Vagina (tissue), 2 donors: Measurements from ENCODE around the gene CTBP2. TPM values are rescaled to one million over a fixed set of nuclear protein-coding genes. Genes with fewer than 3 reads are reported as not detected.
"Not testable (repeated sequence)": the region's sequence is repeated elsewhere in the genome, so short reads cannot be mapped to it uniquely, and the experiment has no call there.

Experiments
- DNase-seq, 2 donors: peaks; one replicate each; pipeline ENCODE4 v3.0.0-alpha.2; 2017; ENCODE audit errors: extremely low spot score in 2 of 2
- H3K27ac ChIP-seq: fragments of 200-600 bp; sonication (generic); one replicate; pipeline ENCODE4 v1.5.1; 2019
- H3K27me3 ChIP-seq: fragments of 200-600 bp; sonication (generic); one replicate; pipeline ENCODE4 v1.5.1; 2019
- H3K36me3 ChIP-seq, 2 donors: fragments of 200-600 bp; sonication (generic); one replicate each; pipeline ENCODE4 v1.5.1; 2017 to 2019
- H3K4me1 ChIP-seq: fragments of 200-600 bp; sonication (generic); one replicate; pipeline ENCODE4 v1.5.1; 2019
- H3K4me3 ChIP-seq, 2 donors: fragments of 200-600 bp; sonication (generic); 1 replicate in 1 of 2; 2 replicates in 1 of 2; pipeline ENCODE4 v1.5.1; 2016 to 2019
- H3K9me3 ChIP-seq: fragments of 200-600 bp; sonication (generic); one replicate; pipeline ENCODE4 v1.5.1; 2019
- CTCF ChIP-seq, 3 experiments: fragments of 450-650 bp in 2 of 3; fragments of 200-600 bp in 1 of 3; sonication (generic) in 1 of 3; IDR thresholded peaks; one replicate each; pipeline ENCODE4 v1.5.1; 2017 to 2019; ENCODE audit warnings: antibody characterized with exemption in 3 of 3, mild to moderate bottlenecking in 2 of 3, moderate library complexity in 2 of 3
- POLR2A ChIP-seq, 2 donors: fragments of 450-650 bp; IDR thresholded peaks; one replicate each; pipeline ENCODE4 v1.6.1; 2017; ENCODE audit warnings: antibody characterized with exemption in 2 of 2, mild to moderate bottlenecking in 2 of 2, moderate library complexity in 2 of 2
- POLR2AphosphoS5 ChIP-seq, 2 donors: sonication (generic); formaldehyde crosslinking; IDR thresholded peaks; one replicate each; pipeline ENCODE4 v1.9.0; 2017; ENCODE audit warnings: antibody characterized with exemption in 2 of 2, mild to moderate bottlenecking in 2 of 2, low read depth in 1 of 2; ENCODE audit not compliant: insufficient read depth in 1 of 2
- intact Hi-C: fragments of 100-400 bp; cut with DNase I; formaldehyde crosslinking; loops from one replicate; pipeline ENCODE4 v1.15.1; 2023
- total RNA-seq: library from RNA; depleted of rRNA; stranded (reverse); fragments of >200 nt; gene quantifications from one replicate; pipeline ENCODE4 v1.2.3, GENCODE V29; 2016

The CTBP2 gene
- total RNA-seq, 1 donor from 2014 or later, result 74.4 TPM

GRCh38 chr10:125152450-125153368, 7.7 kb downstream of the CTBP2 start:
- no peaks in the 10 kb centered on the region for H3K36me3 ChIP-seq
- TF ChIP-seq POLR2A (IDR thresholded peaks at IDR 0.05) (no peak), POLR2AphosphoS5 (IDR thresholded peaks at IDR 0.05; ENCODE audit: insufficient read depth in 1 of 2, low read depth in 1 of 2) (no peak), CTCF (IDR thresholded peaks at IDR 0.05) (no peak)
- peak overlapping the region; percentile 40 to 44 for H3K4me3 ChIP-seq
- no peaks in the 10 kb centered on the region for H3K27me3 ChIP-seq
- intact Hi-C loops, result no loop called here
- peak overlapping the region; percentile 67 for H3K27ac ChIP-seq
- peaks cover 96% of the 10 kb centered on the region for H3K4me1 ChIP-seq
- DNase-seq, result no peak
- no peaks in the 10 kb centered on the region for H3K9me3 ChIP-seq

DNA sequence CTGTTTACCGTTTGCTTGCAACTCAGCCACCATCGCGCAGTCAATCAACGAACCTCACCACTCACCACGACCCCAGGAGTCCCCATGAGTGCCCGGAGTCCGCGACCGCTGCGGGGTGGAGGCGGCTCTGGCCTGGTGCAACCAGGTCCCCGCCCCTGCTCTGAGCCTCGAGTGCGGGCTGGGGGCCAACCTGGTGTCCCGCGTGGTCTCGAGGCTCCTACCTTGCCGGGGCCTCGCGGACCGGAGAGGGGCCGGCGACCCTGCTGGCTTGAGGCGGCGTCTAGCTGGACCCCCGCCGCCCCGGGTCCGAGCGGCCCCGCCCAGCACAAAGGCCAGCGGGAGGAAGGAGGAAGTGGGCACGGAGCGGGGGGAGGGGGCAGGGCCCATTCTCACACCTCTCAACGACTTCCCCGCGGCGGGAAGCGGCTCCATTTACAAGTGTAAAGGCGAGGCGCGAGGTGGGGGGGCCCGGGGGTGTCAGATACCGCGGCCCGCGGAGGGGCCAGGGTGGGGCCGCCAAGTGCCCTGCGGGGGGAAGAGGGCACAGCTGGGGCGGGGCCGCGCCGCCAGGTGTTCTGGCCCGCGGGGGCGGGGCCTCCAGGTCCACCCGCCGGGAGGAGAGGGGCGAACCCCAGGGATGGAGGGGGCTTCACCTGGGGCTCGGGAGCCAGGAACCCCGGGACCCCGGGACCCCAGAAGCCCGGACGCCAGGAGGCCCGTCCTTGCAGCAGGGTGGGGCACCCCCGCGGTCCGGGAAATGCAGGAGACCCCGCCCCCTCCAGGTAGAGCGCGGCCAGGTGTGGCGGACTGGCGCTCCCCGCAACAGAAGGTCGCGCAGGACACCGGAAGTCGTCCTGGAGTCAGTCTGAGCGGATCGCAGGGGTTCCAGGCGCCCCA, 8.6 kb downstream of the CTBP2 start:
- intact Hi-C loops, result no loop called here

GRCh38 chr10:125151170-125151552, 9.2 kb downstream of the CTBP2 start:
- intact Hi-C loops, result no loop called here
- no peak for TF ChIP-seq POLR2A (IDR thresholded peaks at IDR 0.05)
- TF ChIP-seq CTCF (IDR thresholded peaks at IDR 0.05), result no peak
- no peak for TF ChIP-seq POLR2AphosphoS5 (IDR thresholded peaks at IDR 0.05; ENCODE audit: insufficient read depth in 1 of 2, low read depth in 1 of 2)
- H3K4me1 ChIP-seq, result peaks cover 96% of the 10 kb centered on the region

More for the DNA sequence above, 8.6 kb downstream of the CTBP2 start:
- peak overlapping the region; percentile 67 for H3K27ac ChIP-seq
- peak overlapping the region; percentile 40 to 44 for H3K4me3 ChIP-seq
- H3K4me1 ChIP-seq, result peaks cover 96% of the 10 kb centered on the region
- H3K9me3 ChIP-seq, result no peaks in the 10 kb centered on the region
- no peaks in the 10 kb centered on the region for H3K36me3 ChIP-seq
- H3K27me3 ChIP-seq, result no peaks in the 10 kb centered on the region
- no peak for DNase-seq
- TF ChIP-seq POLR2AphosphoS5 (IDR thresholded peaks at IDR 0.05; ENCODE audit: insufficient read depth in 1 of 2, low read depth in 1 of 2), result no peak
- no peak for TF ChIP-seq CTCF (IDR thresholded peaks at IDR 0.05)
- TF ChIP-seq POLR2A (IDR thresholded peaks at IDR 0.05), result no peak

GRCh38 chr10:125150376-125151083, 9.8 kb downstream of the CTBP2 start:
- H3K4me3 ChIP-seq, DNase-seq, intact Hi-C loops, H3K9me3 ChIP-seq, H3K36me3 ChIP-seq, H3K27me3 ChIP-seq: not testable (repeated sequence)
- H3K27ac ChIP-seq, result peak overlapping the region; percentile 76
- H3K4me1 ChIP-seq, result peaks cover 93% of the 10 kb centered on the region

More at GRCh38 chr10:125151170-125151552, 9.2 kb downstream of the CTBP2 start:
- H3K27ac ChIP-seq, result no peak overlapping the region
- H3K27me3 ChIP-seq, result no peaks in the 10 kb centered on the region
- no peak for DNase-seq
- no peaks in the 10 kb centered on the region for H3K36me3 ChIP-seq
- H3K4me3 ChIP-seq, result no peak overlapping the region
- H3K9me3 ChIP-seq, result no peaks in the 10 kb centered on the region

- H3K27ac ChIP-seq, result peak overlapping the region; percentile 76
- H3K4me3 ChIP-seq, result no peak overlapping the region
- peaks cover 93% of the 10 kb centered on the region for H3K4me1 ChIP-seq
- intact Hi-C loops, result loop anchor here (5.0 kb wide), 1 partner anchor 87 kb away; no protein-coding TSS in a partner anchor
- TF ChIP-seq POLR2A (IDR thresholded peaks at IDR 0.05) (no peak), POLR2AphosphoS5 (IDR thresholded peaks at IDR 0.05; ENCODE audit: insufficient read depth in 1 of 2, low read depth in 1 of 2) (no peak), CTCF (IDR thresholded peaks at IDR 0.05) (no peak)
- H3K9me3 ChIP-seq, result no peaks in the 10 kb centered on the region
- H3K36me3 ChIP-seq, result no peaks in the 10 kb centered on the region
- H3K27me3 ChIP-seq, result no peaks in the 10 kb centered on the region
- no peak for DNase-seq
Measured at GRCh38 chr10:125149680-125150047, 10.7 kb downstream of the CTBP2 start.
